Astrocyte of the spinal cord (primary cell): ENCODE results near the gene GATAD2B.
A peak's percentile ranks its signal among the peaks of the same experiment; 100 is the strongest.

ENCODE experiments used
- DNase-seq: peaks from one replicate; pipeline ENCODE4 v3.0.0; 2011; ENCODE audit warnings: low read depth, low spot score
- H3K4me3 ChIP-seq: 2 replicates; pipeline ENCODE4 v1.5.1; 2011; ENCODE audit warnings: low read depth, mild to moderate bottlenecking, low read length, moderate library complexity
- in situ Hi-C: cut with HindIII; loops from 2 replicates; pipeline ENCODE4 v1.10.0; 2017; ENCODE audit warnings: low sequenced_read_pairs
- TF ChIP-seq, protein P1 (sequence below): IDR thresholded peaks from 2 replicates; pipeline ENCODE4 v1.5.1; 2012; ENCODE audit warnings: low read depth, mild to moderate bottlenecking, low read length, inconsistent platforms

Gene GATAD2B

GRCh38 chr1:153953859-153954365 lies 31.1 kb upstream of the GATAD2B start:
- TF ChIP-seq, protein P1, sequence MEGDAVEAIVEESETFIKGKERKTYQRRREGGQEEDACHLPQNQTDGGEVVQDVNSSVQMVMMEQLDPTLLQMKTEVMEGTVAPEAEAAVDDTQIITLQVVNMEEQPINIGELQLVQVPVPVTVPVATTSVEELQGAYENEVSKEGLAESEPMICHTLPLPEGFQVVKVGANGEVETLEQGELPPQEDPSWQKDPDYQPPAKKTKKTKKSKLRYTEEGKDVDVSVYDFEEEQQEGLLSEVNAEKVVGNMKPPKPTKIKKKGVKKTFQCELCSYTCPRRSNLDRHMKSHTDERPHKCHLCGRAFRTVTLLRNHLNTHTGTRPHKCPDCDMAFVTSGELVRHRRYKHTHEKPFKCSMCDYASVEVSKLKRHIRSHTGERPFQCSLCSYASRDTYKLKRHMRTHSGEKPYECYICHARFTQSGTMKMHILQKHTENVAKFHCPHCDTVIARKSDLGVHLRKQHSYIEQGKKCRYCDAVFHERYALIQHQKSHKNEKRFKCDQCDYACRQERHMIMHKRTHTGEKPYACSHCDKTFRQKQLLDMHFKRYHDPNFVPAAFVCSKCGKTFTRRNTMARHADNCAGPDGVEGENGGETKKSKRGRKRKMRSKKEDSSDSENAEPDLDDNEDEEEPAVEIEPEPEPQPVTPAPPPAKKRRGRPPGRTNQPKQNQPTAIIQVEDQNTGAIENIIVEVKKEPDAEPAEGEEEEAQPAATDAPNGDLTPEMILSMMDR: no peak
- in situ Hi-C loops: no loop called here

DNA sequence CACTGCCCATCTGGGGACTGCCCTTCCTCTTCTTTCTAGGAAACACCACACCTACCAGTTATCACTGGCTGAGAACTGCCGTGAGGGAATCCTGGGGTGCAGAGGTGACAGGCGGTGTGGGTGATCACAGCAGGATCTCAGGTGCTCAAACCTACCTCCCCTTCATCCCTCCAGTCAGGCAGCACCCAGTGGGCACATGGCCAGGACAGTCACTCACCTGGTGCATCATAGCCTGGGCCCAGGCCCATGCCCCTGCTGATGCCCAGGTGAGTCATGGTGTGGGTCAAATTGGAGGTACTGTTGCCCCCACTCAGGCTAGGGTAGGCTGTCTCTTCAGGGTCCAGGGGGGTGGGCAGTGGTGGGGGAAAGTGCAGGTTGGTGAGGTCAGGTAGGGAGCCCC lies 29.0 kb upstream of the GATAD2B start:
- TF ChIP-seq, protein P1: no peak
- in situ Hi-C loops: no loop called here
- H3K4me3 ChIP-seq: no peak overlapping the region
- DNase-seq: no peak

More at GRCh38 chr1:153953859-153954365, 31.1 kb upstream of the GATAD2B start:
- no peak for DNase-seq
- H3K4me3 ChIP-seq: no peak overlapping the region

GRCh38 chr1:153951183-153951582 lies 28.4 kb upstream of the GATAD2B start:
- TF ChIP-seq, protein P1: no peak
- in situ Hi-C loops: no loop called here
- no peak overlapping the region for H3K4me3 ChIP-seq
- DNase-seq: no peak

DNA sequence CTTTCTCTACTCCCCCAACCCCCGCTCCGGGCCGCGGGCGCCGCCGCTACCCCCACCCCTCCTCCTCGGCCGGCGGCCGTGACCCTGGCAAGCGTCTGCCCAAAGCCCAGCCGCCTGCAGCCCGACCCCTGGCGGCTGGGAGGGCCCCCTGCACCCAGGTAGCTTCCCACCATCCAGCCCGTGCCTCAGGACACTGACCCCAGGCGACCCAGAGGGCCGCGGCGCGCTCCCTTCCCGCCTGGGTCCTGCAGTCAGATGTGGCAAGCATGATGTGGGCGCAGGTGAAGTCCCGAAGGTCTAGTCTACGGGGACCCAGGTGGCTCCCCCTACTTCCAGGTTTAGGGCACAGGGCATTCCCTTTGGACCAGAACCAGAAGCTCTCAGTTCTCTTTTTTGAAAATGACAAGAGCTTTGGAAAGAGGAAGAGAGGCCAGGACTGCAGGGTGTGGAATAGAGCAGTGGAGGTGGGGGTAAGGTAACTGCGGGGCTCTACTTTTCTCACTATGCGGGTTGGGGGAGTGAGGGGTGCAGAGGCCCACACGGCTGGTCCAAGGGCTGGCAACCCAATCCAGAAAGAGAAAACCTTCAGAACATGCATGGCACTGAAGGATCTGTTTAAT lies 24.0 kb upstream of the GATAD2B start, which contains the start of gene DENND4B:
TSS of gene DENND4B (minus strand) at position 97 of the 620 bp plus-strand sequence. CDS start 2,344 bp downstream, outside the sequence.
- peak; percentile 78 for DNase-seq
- in situ Hi-C loops: no loop called here
- TF ChIP-seq, protein P1: peak; percentile 94
- peak within 1 kb of the TSS; percentile 77 for H3K4me3 ChIP-seq

DNA sequence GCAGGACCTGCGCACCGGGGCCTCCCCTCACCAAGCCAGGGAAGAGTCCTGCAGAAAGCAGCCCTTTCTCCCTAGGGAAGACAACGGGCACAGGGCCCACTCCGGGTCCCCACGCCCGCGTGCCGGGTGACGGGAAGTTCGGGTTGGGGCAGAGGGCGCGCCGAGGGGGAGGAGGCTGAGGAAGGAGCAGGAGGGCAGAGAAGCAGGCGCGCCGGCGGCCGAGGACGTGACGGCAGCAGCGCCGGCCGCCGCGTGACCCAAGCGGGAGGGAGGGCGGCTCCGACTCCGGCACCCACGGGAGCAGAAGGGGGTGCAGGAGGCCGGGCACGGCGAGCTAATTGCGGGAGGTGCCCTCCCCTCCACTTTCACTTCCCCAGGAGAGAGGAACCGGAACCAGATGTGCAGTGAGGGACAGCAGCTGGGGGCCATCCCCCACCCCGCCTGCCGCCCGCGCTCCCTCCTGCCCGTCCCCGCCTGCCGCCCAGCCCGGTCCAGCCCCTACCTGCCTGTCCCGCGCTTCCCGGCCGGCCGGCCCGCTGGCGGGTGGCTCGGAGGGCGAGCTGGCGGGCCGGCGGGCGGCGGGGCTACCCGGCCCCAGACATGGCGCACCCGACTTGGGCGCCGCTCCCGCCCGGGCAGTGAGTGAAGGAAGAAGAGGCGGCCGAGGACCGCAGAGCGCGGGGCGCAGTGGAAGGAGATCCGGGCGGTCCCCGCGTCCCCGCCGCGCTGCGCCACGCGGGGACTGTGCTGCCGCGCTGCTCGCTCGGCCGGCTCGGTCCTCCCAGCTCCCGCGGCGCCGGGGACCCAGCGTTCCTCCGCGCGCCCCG lies 23.2 kb upstream of the GATAD2B start:
- TF ChIP-seq, protein P1: no peak
- in situ Hi-C loops: no loop called here
- H3K4me3 ChIP-seq: peak overlapping the region; percentile 77
- DNase-seq: peak; percentile 59

DNA sequence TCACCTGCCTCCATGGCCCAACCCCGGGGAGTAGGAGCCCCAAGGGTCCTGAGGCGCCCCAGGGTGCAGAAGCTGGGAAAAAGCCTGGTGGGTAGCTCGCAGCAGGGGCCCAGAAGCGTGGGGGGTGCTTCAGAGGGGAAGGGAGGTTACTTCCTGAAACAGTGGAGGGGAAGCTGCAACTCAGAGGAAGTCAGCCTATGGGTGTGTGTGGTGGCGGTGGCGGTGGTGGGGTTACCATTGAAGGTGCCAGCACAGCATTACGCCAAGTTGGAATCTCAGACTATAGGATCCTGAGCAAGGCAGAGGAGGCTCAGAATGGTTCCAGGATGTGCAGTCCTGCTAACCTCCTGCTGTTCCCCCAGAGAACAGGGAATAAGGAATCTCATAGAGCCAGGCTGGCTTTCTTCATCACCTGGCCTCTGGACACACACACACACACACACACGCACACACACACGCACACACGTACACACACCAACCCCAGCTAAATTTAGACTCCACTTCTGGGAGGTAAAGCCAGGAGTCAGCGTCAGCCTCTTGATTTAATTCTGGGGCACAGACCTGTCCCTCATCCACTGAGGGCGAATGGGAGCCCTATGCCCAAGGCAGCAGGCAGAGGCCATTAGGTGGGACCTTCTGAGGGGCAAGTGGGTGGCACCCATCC lies 22.5 kb upstream of the GATAD2B start:
- peak; percentile 41 for DNase-seq
- in situ Hi-C loops: no loop called here
- TF ChIP-seq, protein P1: no peak

More for the DNA sequence above, 22.5 kb upstream of the GATAD2B start:
- peak overlapping the region; percentile 77 for H3K4me3 ChIP-seq
